ENCODE measurements around the gene DNASE1L1.

DNASE1L1 gene

DNA sequence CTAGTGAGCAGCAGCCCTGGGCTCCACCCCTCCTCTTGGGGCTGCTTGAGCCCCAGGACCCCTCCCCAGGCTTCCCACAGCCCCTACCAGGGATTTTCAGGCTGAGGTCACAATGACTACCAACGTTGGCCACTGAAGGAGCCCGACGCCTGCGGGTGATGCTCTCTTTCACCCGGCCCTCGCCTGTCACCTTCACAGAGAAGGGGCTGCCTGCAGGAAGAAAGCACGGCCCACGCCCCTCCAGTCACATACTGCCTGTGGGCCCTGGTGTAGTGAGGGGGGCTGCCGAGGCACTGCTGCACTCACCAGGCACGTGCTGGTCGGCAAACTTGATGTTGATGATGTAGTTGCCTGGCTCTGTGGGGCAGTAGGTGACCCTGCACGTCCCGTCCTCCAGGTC is 56.6 kb downstream of the DNASE1L1 start:
- Histone ChIP-seq H3K9me3 (ENCODE audit: control insufficient read depth, insufficient read depth, low read depth, low read length) (no peaks in the 10 kb centered on the region), H3K4me3 (ENCODE audit: low read depth, low read length) (no peak overlapping the region), H3K27ac (ENCODE audit: extremely low read depth, low read depth, low read length) (no peak overlapping the region), H3K36me3 (ENCODE audit: control insufficient read depth in 2 of 2, insufficient read depth in 1 of 2, low read length in 2 of 2) (peaks cover 0 to 94% of the 10 kb centered on the region in 2 experiments; a peak in 1 of 3 replicates), H3K4me1 (ENCODE audit: control insufficient read depth, insufficient read depth, low read length) (no peaks in the 10 kb centered on the region)
- POLR2A ChIA-PET, result no interaction called here
- CTCF ChIA-PET, result no interaction called here
- TF ChIP-seq AEBP2 (tag by site-specific recombination; IDR thresholded peaks at IDR 0.05; ENCODE audit: borderline replicate concordance) (no peak), SETDB1 (IDR thresholded peaks at IDR 0.05; ENCODE audit: insufficient read length, low read length) (no peak), ZNF561 (tag by site-specific recombination; IDR thresholded peaks at IDR 0.05; ENCODE audit: borderline replicate concordance) (no peak), ZNF174 (tag by site-specific recombination; IDR thresholded peaks at IDR 0.05) (no peak), ZNF26 (tag by site-specific recombination; IDR thresholded peaks at IDR 0.05) (no peak), ZNF37A (tag by site-specific recombination; IDR thresholded peaks at IDR 0.05) (no peak), SP7 (tag by site-specific recombination; IDR thresholded peaks at IDR 0.05) (no peak), ZNF341 (tag by site-specific recombination; IDR thresholded peaks at IDR 0.05; ENCODE audit: low read depth) (no peak)
- TF ChIP-seq, protein P1, sequence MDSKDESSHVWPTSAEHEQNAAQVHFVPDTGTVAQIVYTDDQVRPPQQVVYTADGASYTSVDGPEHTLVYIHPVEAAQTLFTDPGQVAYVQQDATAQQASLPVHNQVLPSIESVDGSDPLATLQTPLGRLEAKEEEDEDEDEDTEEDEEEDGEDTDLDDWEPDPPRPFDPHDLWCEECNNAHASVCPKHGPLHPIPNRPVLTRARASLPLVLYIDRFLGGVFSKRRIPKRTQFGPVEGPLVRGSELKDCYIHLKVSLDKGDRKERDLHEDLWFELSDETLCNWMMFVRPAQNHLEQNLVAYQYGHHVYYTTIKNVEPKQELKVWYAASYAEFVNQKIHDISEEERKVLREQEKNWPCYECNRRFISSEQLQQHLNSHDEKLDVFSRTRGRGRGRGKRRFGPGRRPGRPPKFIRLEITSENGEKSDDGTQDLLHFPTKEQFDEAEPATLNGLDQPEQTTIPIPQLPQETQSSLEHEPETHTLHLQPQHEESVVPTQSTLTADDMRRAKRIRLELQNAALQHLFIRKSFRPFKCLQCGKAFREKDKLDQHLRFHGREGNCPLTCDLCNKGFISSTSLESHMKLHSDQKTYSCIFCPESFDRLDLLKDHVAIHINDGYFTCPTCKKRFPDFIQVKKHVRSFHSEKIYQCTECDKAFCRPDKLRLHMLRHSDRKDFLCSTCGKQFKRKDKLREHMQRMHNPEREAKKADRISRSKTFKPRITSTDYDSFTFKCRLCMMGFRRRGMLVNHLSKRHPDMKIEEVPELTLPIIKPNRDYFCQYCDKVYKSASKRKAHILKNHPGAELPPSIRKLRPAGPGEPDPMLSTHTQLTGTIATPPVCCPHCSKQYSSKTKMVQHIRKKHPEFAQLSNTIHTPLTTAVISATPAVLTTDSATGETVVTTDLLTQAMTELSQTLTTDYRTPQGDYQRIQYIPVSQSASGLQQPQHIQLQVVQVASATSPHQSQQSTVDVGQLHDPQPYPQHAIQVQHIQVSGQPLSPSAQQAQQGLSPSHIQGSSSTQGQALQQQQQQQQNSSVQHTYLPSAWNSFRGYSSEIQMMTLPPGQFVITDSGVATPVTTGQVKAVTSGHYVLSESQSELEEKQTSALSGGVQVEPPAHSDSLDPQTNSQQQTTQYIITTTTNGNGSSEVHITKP (tag by site-specific recombination; IDR thresholded peaks at IDR 0.05), result no peak
- TF ChIP-seq, protein P2, sequence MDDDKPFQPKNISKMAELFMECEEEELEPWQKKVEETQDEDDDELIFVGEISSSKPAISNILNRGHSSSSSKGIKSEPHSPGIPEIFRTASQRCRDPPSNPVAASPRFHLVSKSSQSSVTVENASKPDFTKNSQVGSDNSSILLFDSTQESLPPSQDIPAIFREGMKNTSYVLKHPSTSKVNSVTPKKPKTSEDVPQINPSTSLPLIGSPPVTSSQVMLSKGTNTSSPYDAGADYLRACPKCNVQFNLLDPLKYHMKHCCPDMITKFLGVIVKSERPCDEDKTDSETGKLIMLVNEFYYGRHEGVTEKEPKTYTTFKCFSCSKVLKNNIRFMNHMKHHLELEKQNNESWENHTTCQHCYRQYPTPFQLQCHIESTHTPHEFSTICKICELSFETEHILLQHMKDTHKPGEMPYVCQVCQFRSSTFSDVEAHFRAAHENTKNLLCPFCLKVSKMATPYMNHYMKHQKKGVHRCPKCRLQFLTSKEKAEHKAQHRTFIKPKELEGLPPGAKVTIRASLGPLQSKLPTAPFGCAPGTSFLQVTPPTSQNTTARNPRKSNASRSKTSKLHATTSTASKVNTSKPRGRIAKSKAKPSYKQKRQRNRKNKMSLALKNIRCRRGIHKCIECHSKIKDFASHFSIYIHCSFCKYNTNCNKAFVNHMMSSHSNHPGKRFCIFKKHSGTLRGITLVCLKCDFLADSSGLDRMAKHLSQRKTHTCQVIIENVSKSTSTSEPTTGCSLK (tag by site-specific recombination; IDR thresholded peaks at IDR 0.05), result no peak

- H3K27ac ChIP-seq (ENCODE audit: extremely low read depth, low read depth, low read length), result no peak overlapping the region
- ChIA-PET POLR2A (interaction anchor here (0.6 kb wide), 1 partner anchor 426 kb away, joined by 4 read pairs; no protein-coding TSS in a partner anchor), CTCF (no interaction called here)
- no peak for TF ChIP-seq ZNF174 (tag by site-specific recombination; IDR thresholded peaks at IDR 0.05)
- no peak for TF ChIP-seq ZNF629 (tag by site-specific recombination; IDR thresholded peaks at IDR 0.05)
- TF ChIP-seq, protein P3, sequence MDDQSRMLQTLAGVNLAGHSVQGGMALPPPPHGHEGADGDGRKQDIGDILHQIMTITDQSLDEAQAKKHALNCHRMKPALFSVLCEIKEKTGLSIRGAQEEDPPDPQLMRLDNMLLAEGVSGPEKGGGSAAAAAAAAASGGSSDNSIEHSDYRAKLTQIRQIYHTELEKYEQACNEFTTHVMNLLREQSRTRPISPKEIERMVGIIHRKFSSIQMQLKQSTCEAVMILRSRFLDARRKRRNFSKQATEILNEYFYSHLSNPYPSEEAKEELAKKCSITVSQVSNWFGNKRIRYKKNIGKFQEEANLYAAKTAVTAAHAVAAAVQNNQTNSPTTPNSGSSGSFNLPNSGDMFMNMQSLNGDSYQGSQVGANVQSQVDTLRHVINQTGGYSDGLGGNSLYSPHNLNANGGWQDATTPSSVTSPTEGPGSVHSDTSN (CRISPR knock-in tag; IDR thresholded peaks at IDR 0.05), result no peak
- no peak for TF ChIP-seq ZNF530 (tag by site-specific recombination; IDR thresholded peaks at IDR 0.05; ENCODE audit: low read depth)
- no peak for TF ChIP-seq ZNF777 (tag by site-specific recombination; IDR thresholded peaks at IDR 0.05; ENCODE audit: borderline replicate concordance)
- TF ChIP-seq ZNF658 (tag by site-specific recombination; IDR thresholded peaks at IDR 0.05), result no peak
- TF ChIP-seq KLF17 (tag by site-specific recombination; IDR thresholded peaks at IDR 0.05), result no peak
- TF ChIP-seq, protein P4, sequence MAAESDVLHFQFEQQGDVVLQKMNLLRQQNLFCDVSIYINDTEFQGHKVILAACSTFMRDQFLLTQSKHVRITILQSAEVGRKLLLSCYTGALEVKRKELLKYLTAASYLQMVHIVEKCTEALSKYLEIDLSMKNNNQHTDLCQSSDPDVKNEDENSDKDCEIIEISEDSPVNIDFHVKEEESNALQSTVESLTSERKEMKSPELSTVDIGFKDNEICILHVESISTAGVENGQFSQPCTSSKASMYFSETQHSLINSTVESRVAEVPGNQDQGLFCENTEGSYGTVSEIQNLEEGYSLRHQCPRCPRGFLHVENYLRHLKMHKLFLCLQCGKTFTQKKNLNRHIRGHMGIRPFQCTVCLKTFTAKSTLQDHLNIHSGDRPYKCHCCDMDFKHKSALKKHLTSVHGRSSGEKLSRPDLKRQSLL (tag by site-specific recombination; IDR thresholded peaks at IDR 0.05), result no peak
- H3K36me3 ChIP-seq (ENCODE audit: control insufficient read depth in 2 of 2, insufficient read depth in 1 of 2, low read length in 2 of 2), result peaks cover 0 to 90% of the 10 kb centered on the region in 2 experiments; a peak in 1 of 3 replicates
- H3K4me3 ChIP-seq (ENCODE audit: low read depth, low read length), result no peak overlapping the region
- no peaks in the 10 kb centered on the region for H3K4me1 ChIP-seq (ENCODE audit: control insufficient read depth, insufficient read depth, low read length)
- H3K9me3 ChIP-seq (ENCODE audit: control insufficient read depth, insufficient read depth, low read depth, low read length), result no peaks in the 10 kb centered on the region
Observed at GRCh38 chrX:154352012-154352401, 57.0 kb downstream of the DNASE1L1 start.

Measured in HEK293 (cell line).